ENCODE results near the gene PRKCG. TPM values are rescaled to one million over a fixed set of nuclear protein-coding genes. Genes with fewer than 3 reads are reported as not detected.
"Not testable (repeated sequence)": the region's sequence is repeated elsewhere in the genome, so short reads cannot be mapped to it uniquely, and the experiment has no call there.

The PRKCG gene
- total RNA-seq, 2 experiments from 2014 or later: 0.40 to 0.45 TPM

DNA sequence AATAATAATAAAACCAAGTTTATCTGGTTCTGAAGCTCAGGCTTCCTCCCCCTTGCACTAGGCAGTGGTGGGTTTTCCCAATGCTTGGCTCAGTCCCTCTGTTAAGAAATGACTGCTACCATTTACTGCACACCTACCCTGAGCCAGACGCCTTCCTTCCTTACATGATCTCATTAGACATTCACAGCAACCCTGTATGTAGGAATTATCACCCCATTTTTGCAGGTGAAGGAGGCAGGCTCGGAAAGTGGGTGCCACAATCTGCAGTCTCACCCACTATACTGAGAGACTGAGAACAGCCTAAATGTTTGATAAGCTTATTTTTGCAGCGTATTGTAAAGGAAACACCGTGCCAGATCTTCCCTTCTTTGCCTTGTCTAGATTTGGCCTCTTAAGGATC is 62.4 kb downstream of the PRKCG start:
- Mint-ChIP-seq H3K36me3 (ENCODE audit: low read depth) (no peaks in the 10 kb centered on the region), H3K9me3 (no peaks in the 10 kb centered on the region), H3K4me3 (no peak overlapping the region), H3K27ac (no peak overlapping the region), H3K27me3 (peaks cover 27% of the 10 kb centered on the region), H3K4me1 (no peaks in the 10 kb centered on the region)
- CTCF ChIA-PET: no interaction called here
- POLR2A ChIA-PET: no interaction called here
- DNase-seq: no peak

DNA sequence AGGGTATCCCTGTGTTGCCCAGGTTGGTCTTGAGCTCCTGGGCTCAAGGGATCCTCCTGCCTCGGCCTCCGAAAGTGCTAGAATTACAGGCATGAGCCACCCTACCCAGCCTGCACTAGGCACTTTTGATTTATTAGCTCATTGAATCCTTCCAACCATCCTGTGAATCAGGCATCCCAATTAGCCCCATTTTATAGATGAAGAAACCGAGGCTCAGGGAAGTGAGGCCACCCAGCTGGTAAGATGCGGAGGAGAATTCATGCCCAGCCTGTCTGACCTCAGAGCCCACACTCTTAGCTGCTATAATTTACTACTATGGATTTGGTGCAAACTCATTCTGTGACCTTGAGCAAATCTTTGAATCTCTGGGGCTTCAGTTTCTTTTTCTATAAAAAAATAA is 62.9 kb downstream of the PRKCG start:
- DNase-seq: no peak
- Mint-ChIP-seq H3K4me1 (no peaks in the 10 kb centered on the region), H3K9me3 (no peaks in the 10 kb centered on the region), H3K27me3 (peaks cover 27% of the 10 kb centered on the region), H3K27ac (no peak overlapping the region), H3K36me3 (ENCODE audit: low read depth) (no peaks in the 10 kb centered on the region), H3K4me3 (no peak overlapping the region)
- ChIA-PET CTCF (interaction anchor here (0.6 kb wide), 1 partner anchor 1110 kb away, joined by 3 read pairs; no protein-coding TSS in a partner anchor), POLR2A (no interaction called here)

DNA sequence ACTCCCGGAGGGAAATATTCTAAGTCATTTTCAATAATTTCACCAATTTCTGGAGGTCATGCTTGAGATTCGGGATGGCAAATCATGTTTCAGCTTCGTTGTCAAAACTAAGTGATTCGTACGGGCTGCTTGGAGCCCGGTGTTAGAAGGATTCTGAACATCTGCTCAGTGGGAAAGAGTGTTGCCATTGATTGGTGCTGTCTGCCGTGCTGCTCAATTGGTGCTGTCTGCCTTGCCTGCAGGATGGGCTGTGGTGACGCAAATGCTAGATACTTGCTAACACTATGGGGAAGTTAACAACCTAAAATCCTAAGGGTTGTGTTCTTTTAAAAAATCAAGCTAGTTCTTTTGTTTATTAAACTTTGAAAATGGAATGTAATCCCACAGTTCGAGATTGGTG is 63.4 kb downstream of the PRKCG start:
- Mint-ChIP-seq H3K4me3 (no peak overlapping the region), H3K9me3 (no peaks in the 10 kb centered on the region), H3K27ac (no peak overlapping the region), H3K36me3 (ENCODE audit: low read depth) (no peaks in the 10 kb centered on the region), H3K4me1 (no peaks in the 10 kb centered on the region), H3K27me3 (peaks cover 27% of the 10 kb centered on the region)
- POLR2A ChIA-PET: no interaction called here
- DNase-seq: no peak
- CTCF ChIA-PET: interaction anchor here (0.6 kb wide), 1 partner anchor 1109 kb away, joined by 3 read pairs; no protein-coding TSS in a partner anchor

DNA sequence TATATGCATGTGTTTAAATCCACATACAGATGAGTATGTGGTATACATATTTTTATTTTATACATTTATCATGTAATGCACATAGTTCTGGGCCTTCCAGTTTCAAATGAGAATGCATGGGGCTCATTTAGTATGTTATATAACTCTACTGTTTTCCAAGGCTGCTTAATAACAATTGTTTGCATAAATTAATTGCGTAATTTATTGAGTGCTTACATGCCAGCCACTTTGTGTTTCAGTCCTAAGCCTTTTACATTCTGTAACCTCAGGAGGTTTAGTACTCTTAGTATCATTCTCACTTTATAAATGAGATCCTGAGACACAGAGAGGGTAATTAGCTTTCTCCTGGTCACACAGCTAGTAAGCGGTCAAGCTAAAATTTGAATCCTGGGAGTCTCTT is 64.0 kb downstream of the PRKCG start:
- ChIA-PET POLR2A (no interaction called here), CTCF (no interaction called here)
- Mint-ChIP-seq H3K27me3 (peaks cover 27% of the 10 kb centered on the region), H3K27ac (no peak overlapping the region), H3K36me3 (ENCODE audit: low read depth) (no peaks in the 10 kb centered on the region), H3K4me1 (no peaks in the 10 kb centered on the region), H3K4me3 (no peak overlapping the region), H3K9me3 (no peaks in the 10 kb centered on the region)
- DNase-seq: no peak

DNA sequence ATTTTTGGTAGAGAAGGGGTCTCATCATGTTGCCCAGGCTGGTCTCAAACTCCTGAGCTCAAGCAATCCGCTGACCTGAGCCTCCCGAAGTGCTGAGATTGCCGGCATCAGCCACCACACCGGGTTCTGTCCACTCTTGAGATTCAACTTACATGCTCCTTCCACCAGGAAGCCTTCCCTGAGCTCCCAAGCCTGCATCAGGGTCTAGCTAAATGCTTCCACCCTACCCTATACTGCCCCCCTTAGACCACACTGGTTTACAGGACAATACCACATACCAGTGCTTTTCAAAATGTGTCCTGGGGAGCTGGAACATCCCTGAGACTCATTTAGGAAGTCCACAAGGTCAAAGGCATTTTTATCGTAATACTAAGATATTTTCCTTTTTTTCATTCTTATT is 65.6 kb downstream of the PRKCG start:
- Mint-ChIP-seq H3K9me3 (no peaks in the 10 kb centered on the region), H3K27me3 (peaks cover 14% of the 10 kb centered on the region), H3K36me3 (ENCODE audit: low read depth) (no peaks in the 10 kb centered on the region), H3K4me3 (no peak overlapping the region), H3K4me1 (no peaks in the 10 kb centered on the region), H3K27ac (no peak overlapping the region)
- POLR2A ChIA-PET: no interaction called here
- CTCF ChIA-PET: interaction anchor here (0.7 kb wide), 1 partner anchor 1716 kb away, joined by 3 read pairs; no protein-coding TSS in a partner anchor
- DNase-seq: no peak

DNA sequence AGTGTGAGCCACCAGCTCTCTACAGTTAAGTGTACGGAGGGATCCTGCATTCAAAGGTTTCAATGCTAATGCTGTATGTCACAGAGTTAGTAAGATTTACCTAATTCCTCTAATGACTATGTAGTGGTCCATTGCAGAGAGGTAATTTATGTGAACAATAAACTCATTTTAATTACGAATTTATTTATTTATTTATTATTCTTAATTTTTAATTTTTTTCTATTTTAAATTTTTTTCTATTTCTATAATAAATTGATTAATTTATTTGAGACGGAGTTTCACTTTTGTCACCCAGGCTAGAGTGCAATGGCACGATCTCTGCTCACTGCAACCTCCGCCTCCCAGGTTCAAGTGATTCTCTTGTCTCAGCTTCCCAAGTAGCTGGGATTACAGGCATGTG is 66.6 kb downstream of the PRKCG start:
- H3K36me3 Mint-ChIP-seq (ENCODE audit: low read depth); H3K4me3 Mint-ChIP-seq; H3K27ac Mint-ChIP-seq; POLR2A ChIA-PET; H3K9me3 Mint-ChIP-seq; H3K4me1 Mint-ChIP-seq; DNase-seq; H3K27me3 Mint-ChIP-seq; CTCF ChIA-PET: not testable (repeated sequence)

DNA sequence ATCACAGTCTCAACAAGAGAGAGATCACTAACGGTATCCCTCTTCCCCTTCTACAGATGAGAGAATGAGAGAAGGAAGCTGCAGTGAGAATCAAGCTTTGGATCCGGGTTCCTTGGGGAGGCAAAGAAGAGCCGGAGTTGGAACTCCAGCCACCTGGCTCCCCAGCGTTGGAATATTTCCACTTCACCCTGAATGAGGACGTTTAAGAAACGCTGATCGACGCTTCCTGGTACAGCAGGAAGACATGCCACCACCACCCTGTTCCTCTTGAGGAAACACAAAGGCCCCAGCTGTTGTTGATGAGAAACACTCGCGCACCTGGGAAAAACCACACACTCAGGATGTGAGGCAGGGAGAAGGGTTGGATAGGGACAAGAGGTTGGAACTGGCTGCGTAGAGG is 69.4 kb downstream of the PRKCG start:
- H3K27me3 Mint-ChIP-seq: no peaks in the 10 kb centered on the region
- POLR2A ChIA-PET: no interaction called here
- no peak for DNase-seq
- CTCF ChIA-PET: interaction anchor here (1.4 to 2.0 kb wide), 2 partner anchors 8 to 158 kb away, joined by 3 to 5 read pairs; no protein-coding TSS in a partner anchor
- no peaks in the 10 kb centered on the region for H3K36me3 Mint-ChIP-seq (ENCODE audit: low read depth)
- no peak overlapping the region for H3K27ac Mint-ChIP-seq
- no peak overlapping the region for H3K4me3 Mint-ChIP-seq
- no peaks in the 10 kb centered on the region for H3K9me3 Mint-ChIP-seq
- H3K4me1 Mint-ChIP-seq: no peaks in the 10 kb centered on the region

DNA sequence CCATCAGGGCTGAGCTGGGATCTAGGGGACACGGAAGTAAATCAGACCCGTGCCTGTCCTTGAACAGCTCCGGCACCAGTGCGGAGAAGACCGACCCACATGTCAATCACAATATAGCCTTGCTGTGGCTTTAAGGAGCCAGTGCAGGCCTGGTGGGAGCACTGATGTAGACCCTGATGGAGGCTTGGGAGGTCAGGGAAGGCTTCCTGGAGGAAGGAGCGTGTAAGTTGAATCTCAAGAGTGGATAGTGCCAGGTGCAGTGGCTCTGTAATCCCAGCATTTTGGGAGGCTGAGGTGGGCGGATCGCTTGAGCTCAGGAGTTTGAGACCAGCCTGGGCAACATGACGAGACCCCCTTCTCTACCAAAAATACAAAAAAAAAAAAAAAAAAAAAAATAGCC is 70.0 kb downstream of the PRKCG start:
- H3K4me1 Mint-ChIP-seq: no peaks in the 10 kb centered on the region
- H3K36me3 Mint-ChIP-seq (ENCODE audit: low read depth): no peaks in the 10 kb centered on the region
- no peak overlapping the region for H3K27ac Mint-ChIP-seq
- DNase-seq: no peak
- no peak overlapping the region for H3K4me3 Mint-ChIP-seq
- ChIA-PET CTCF (interaction anchor here (1.4 kb wide), 1 partner anchor 8 kb away, joined by 3 read pairs; no protein-coding TSS in a partner anchor), POLR2A (no interaction called here)
- no peaks in the 10 kb centered on the region for H3K9me3 Mint-ChIP-seq
- H3K27me3 Mint-ChIP-seq: peaks cover 4% of the 10 kb centered on the region

DNA sequence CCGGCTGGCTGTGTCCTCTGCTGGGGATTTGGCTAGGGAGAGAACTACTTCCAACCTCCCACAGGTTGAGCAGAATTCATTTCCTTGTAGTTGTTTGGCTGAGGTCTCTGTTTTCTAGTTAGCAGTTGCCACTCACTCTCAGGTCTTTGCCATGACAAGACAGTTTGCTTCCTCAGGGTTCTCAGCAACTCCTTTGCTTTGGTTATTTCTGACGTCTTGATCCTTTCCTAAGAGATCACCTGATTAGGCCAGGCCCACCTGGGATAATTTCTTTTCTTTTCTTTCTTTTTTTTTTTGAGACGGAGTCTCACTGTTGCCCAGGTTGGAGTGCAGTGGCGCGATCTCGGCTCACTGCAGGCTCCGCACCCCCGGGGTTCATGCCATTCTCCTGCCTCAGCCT is 71.4 kb downstream of the PRKCG start:
- POLR2A ChIA-PET: no interaction called here
- no peak for DNase-seq
- Mint-ChIP-seq H3K4me1 (peaks cover 3% of the 10 kb centered on the region), H3K27ac (no peak overlapping the region), H3K27me3 (peaks cover 15% of the 10 kb centered on the region), H3K9me3 (no peaks in the 10 kb centered on the region), H3K36me3 (ENCODE audit: low read depth) (peaks cover 3% of the 10 kb centered on the region), H3K4me3 (no peak overlapping the region)
- CTCF ChIA-PET: no interaction called here

Other genes with a start within 250 kb of the PRKCG start
- gene NLRP12, start 57.9 kb upstream of the PRKCG start, total RNA-seq: not detected
- 100 to 1,000 TPM; 107 to 122 TPM for gene MYADM, start 14.3 kb upstream of the PRKCG start, total RNA-seq
- not detected for gene CACNG7, start 27.1 kb downstream of the PRKCG start, total RNA-seq
- gene CACNG8, start 80.7 kb downstream of the PRKCG start, total RNA-seq: not detected
- not detected for gene CACNG6, start 109.4 kb downstream of the PRKCG start, total RNA-seq
- not detected for gene VSTM1, start 181.7 kb downstream of the PRKCG start, total RNA-seq
- not detected for gene TARM1, start 199.2 kb downstream of the PRKCG start, total RNA-seq
- gene OSCAR, start 218.6 kb downstream of the PRKCG start, total RNA-seq: under 1 TPM; 0.15 to 0.32 TPM
- 100 to 1,000 TPM; 128 to 148 TPM for gene NDUFA3, start 220.7 kb downstream of the PRKCG start, total RNA-seq
- gene TFPT, start 233.5 kb downstream of the PRKCG start, total RNA-seq: 10 to 100 TPM; 39.5 to 42.4 TPM
- 10 to 100 TPM; 74.1 to 83.8 TPM for gene PRPF31, start 233.6 kb downstream of the PRKCG start, total RNA-seq